CD14-positive monocyte (primary cell): Measurements from ENCODE around the gene TTC33. TPM values are rescaled to one million over a fixed set of nuclear protein-coding genes. Genes with fewer than 3 reads are reported as not detected.
A peak's percentile ranks its signal among the peaks of the same experiment; 100 is the strongest.

Experiments
- DNase-seq, 3 donors: peaks; one replicate each; pipeline ENCODE4 v3.0.0-alpha.2; 2011 to 2022
- H2AFZ ChIP-seq: 2 replicates; pipeline ENCODE4 v1.6.0; 2012; ENCODE audit warnings: mild to moderate bottlenecking, low read depth, low read length, inconsistent platforms; ENCODE audit not compliant: insufficient read depth, poor library complexity, severe bottlenecking
- H3K27ac ChIP-seq, 2 donors: 1 replicate in 1 of 2; 2 replicates in 1 of 2; pipeline ENCODE4 v1.5.1; 2012 to 2013; ENCODE audit warnings: low read length in 2 of 2, control low read depth in 1 of 2, inconsistent platforms in 1 of 2, low read depth in 1 of 2, mild to moderate bottlenecking in 1 of 2
- H3K27me3 ChIP-seq, 2 donors: one replicate each; pipeline versions ENCODE4 v1.6.0 to v1.6.1; 2011 to 2013; ENCODE audit warnings: low read length in 2 of 2; ENCODE audit not compliant: control insufficient read depth in 2 of 2, insufficient read depth in 2 of 2
- H3K36me3 ChIP-seq, 2 donors: replicated peaks in 1 of 2; 1 replicate in 1 of 2; 2 replicates in 1 of 2; pipeline versions ENCODE4 v1.5.1 to v1.6.1; 2012 to 2013; ENCODE audit warnings: low read length in 2 of 2, control low read depth in 1 of 2, inconsistent platforms in 1 of 2, mild to moderate bottlenecking in 1 of 2; ENCODE audit not compliant: insufficient read depth in 2 of 2, control insufficient read depth in 1 of 2
- H3K4me1 ChIP-seq, 2 donors: 1 replicate in 1 of 2; 2 replicates in 1 of 2; pipeline versions ENCODE4 v1.5.1 to v1.6.1; 2012 to 2013; ENCODE audit warnings: low read length in 2 of 2, control low read depth in 1 of 2, inconsistent platforms in 1 of 2, mild to moderate bottlenecking in 1 of 2, moderate library complexity in 1 of 2; ENCODE audit not compliant: insufficient read depth in 2 of 2, control insufficient read depth in 1 of 2
- H3K4me2 ChIP-seq: replicated peaks from 2 replicates; pipeline ENCODE3; 2012; ENCODE audit warnings: low read length, moderate library complexity, mild to moderate bottlenecking; ENCODE audit not compliant: poor library complexity, severe bottlenecking; ENCODE audit errors: extremely low read depth
- H3K4me3 ChIP-seq, 3 experiments: fragments of 200-600 bp in 1 of 3; sonication (generic) in 1 of 3; replicated peaks in 1 of 3; 1 replicate in 2 of 3; 2 replicates in 1 of 3; pipeline ENCODE4 v1.5.1; 2011 to 2013; ENCODE audit warnings: low read length in 3 of 3, mild to moderate bottlenecking in 3 of 3, control low read depth in 2 of 3, low read depth in 2 of 3, inconsistent platforms in 1 of 3, moderate library complexity in 1 of 3
- H3K79me2 ChIP-seq: 2 replicates; pipeline ENCODE4 v1.6.0; 2012; ENCODE audit warnings: mild to moderate bottlenecking, control low read depth, inconsistent platforms, low read length, moderate library complexity; ENCODE audit not compliant: insufficient read depth
- H3K9ac ChIP-seq: 2 replicates; pipeline ENCODE4 v1.6.0; 2017; ENCODE audit warnings: low read length, mild to moderate bottlenecking; ENCODE audit not compliant: insufficient read depth, poor library complexity, severe bottlenecking
- H3K9me3 ChIP-seq, 2 donors: replicated peaks in 1 of 2; 1 replicate in 1 of 2; 2 replicates in 1 of 2; pipeline versions ENCODE4 v1.5.1 to v1.6.1; 2012 to 2013; ENCODE audit warnings: low read length in 2 of 2, control low read depth in 1 of 2; ENCODE audit not compliant: control insufficient read depth in 1 of 2, insufficient read depth in 1 of 2
- H4K20me1 ChIP-seq: 2 replicates; pipeline ENCODE4 v1.6.0; 2012; ENCODE audit warnings: mild to moderate bottlenecking, low read length, control low read depth, moderate library complexity; ENCODE audit not compliant: insufficient read depth
- H3K27ac Mint-ChIP-seq, 7 donors: one replicate each; pipeline ENCODE4 v1.8.0; 2020; ENCODE audit warnings: mild to moderate bottlenecking in 7 of 7, mixed read lengths in 7 of 7, moderate library complexity in 6 of 7, inconsistent platforms in 2 of 7
- H3K27me3 Mint-ChIP-seq, 3 donors: one replicate each; pipeline ENCODE4 v1.8.0; 2021 to 2022; ENCODE audit warnings: low read depth in 3 of 3, mild to moderate bottlenecking in 3 of 3, mixed read lengths in 3 of 3, moderate library complexity in 3 of 3, inconsistent platforms in 1 of 3
- H3K36me3 Mint-ChIP-seq, 2 donors: one replicate each; pipeline ENCODE4 v1.8.0; 2020; ENCODE audit warnings: mixed read lengths in 2 of 2, inconsistent platforms in 1 of 2, mild to moderate bottlenecking in 1 of 2
- H3K4me1 Mint-ChIP-seq: one replicate; pipeline ENCODE4 v1.8.0; 2020; ENCODE audit warnings: mild to moderate bottlenecking, mixed read lengths
- H3K4me3 Mint-ChIP-seq, 2 donors: one replicate each; pipeline ENCODE4 v1.8.0; 2020; ENCODE audit warnings: mild to moderate bottlenecking in 2 of 2, mixed read lengths in 2 of 2, moderate library complexity in 1 of 2
- H3K9me3 Mint-ChIP-seq, 7 donors: one replicate each; pipeline ENCODE4 v1.8.0; 2020 to 2022; ENCODE audit warnings: mixed read lengths in 7 of 7, mild to moderate bottlenecking in 6 of 7, moderate library complexity in 6 of 7, inconsistent platforms in 2 of 7
- CTCF ChIP-seq: fragments of 200-600 bp; IDR thresholded peaks from one replicate; pipeline ENCODE4 v1.8.0; 2022; ENCODE audit warnings: antibody characterized with exemption, mild to moderate bottlenecking
- WGBS: methylation state at CpG from one replicate; pipeline ENCODE4 v1.1.5; 2013; ENCODE audit warnings: missing lambda C conversion rate; ENCODE audit not compliant: insufficient coverage; 5-methylcytosine and 5-hydroxymethylcytosine counted together
- intact Hi-C, 2 donors: fragments of 100-400 bp; cut with micrococcal nuclease; formaldehyde crosslinking; loops; one replicate each; pipeline versions ENCODE4 v1.15.0 to v1.15.1; 2023
- polyA plus RNA-seq, 3 donors: library from polyadenylated mRNA; depleted of rRNA in 1 of 3; unstranded in 2 of 3; stranded (reverse) in 1 of 3; fragments of 300-500 nt in 2 of 3; fragments of >200 nt in 1 of 3; fragmentation: Illumina TruSeq in 2 of 3; gene quantifications; 1 replicate in 2 of 3; 2 replicates in 1 of 3; pipeline ENCODE4 v1.2.3, GENCODE V29; 2012 to 2021

Gene TTC33
- polyA plus RNA-seq, 3 donors, result 1.5 to 11.7 (median 9.4) TPM

- H3K27me3 Mint-ChIP-seq, result no peaks in the 10 kb centered on the region
- no peak for TF ChIP-seq CTCF
- no CpG with 5 or more reads among the region's 1 CpG for WGBS
- Histone ChIP-seq H4K20me1 (no peaks in the 10 kb centered on the region), H3K27ac (no peak overlapping the region), H3K9ac (no peak overlapping the region), H2AFZ (no peak overlapping the region), H3K36me3 (no peaks in the 10 kb centered on the region), H3K79me2 (no peaks in the 10 kb centered on the region), H3K27me3 (no peaks in the 10 kb centered on the region), H3K9me3 (no peaks in the 10 kb centered on the region), H3K4me2 (no peak overlapping the region), H3K4me1 (no peaks in the 10 kb centered on the region), H3K4me3 (no peak overlapping the region)
- DNase-seq, result peak in 1 of 3 donors; percentile 14
- H3K36me3 Mint-ChIP-seq, result no peaks in the 10 kb centered on the region
- H3K9me3 Mint-ChIP-seq, result peaks cover 0 to 3% (median 0%) of the 10 kb centered on the region in 7 donors
- H3K27ac Mint-ChIP-seq, result no peak overlapping the region
- no peak overlapping the region for H3K4me3 Mint-ChIP-seq
- intact Hi-C loops, result no loop called here
- peaks cover 3% of the 10 kb centered on the region for H3K4me1 Mint-ChIP-seq
Observed at GRCh38 chr5:40549616-40550015, 206.1 kb downstream of the TTC33 start.

GRCh38 chr5:40547994-40548575, 207.7 kb downstream of the TTC33 start:
- no peak for TF ChIP-seq CTCF
- H3K4me3 ChIP-seq, result no peak overlapping the region
- WGBS, result no CpG with 5 or more reads among the region's 3 CpGs
- no peaks in the 10 kb centered on the region for H3K36me3 ChIP-seq
- Mint-ChIP-seq H3K4me1 (peaks cover 3% of the 10 kb centered on the region), H3K27ac (no peak overlapping the region), H3K4me3 (no peak overlapping the region), H3K9me3 (peaks cover 0 to 8% (median under 1%) of the 10 kb centered on the region in 7 donors), H3K27me3 (no peaks in the 10 kb centered on the region), H3K36me3 (no peaks in the 10 kb centered on the region)
- no peak overlapping the region for H3K9ac ChIP-seq
- H3K4me1 ChIP-seq, result no peaks in the 10 kb centered on the region
- H2AFZ ChIP-seq, result no peak overlapping the region
- intact Hi-C loops, result no loop called here
- no peak for DNase-seq
- no peak overlapping the region for H3K4me2 ChIP-seq
- H3K27me3 ChIP-seq, result no peaks in the 10 kb centered on the region
- H3K79me2 ChIP-seq, result no peaks in the 10 kb centered on the region
- H4K20me1 ChIP-seq, result no peaks in the 10 kb centered on the region
- no peaks in the 10 kb centered on the region for H3K9me3 ChIP-seq
- no peak overlapping the region for H3K27ac ChIP-seq
